Measurements from ENCODE around the gene THBS3. TPM values are rescaled to one million over a fixed set of nuclear protein-coding genes. Genes with fewer than 3 reads are reported as not detected.
A peak's percentile ranks its signal among the peaks of the same experiment; 100 is the strongest.

Gene THBS3
- total RNA-seq, 1 donor from 2014 or later: 118 TPM

GRCh38 chr1:155179112-155180031 lies 28.3 kb downstream of the THBS3 start:
- H3K27ac Mint-ChIP-seq (ENCODE audit: unreplicated experiment): no peak overlapping the region
- H3K4me3 Mint-ChIP-seq (ENCODE audit: unreplicated experiment): no peak overlapping the region
- TF ChIP-seq, protein P1, sequence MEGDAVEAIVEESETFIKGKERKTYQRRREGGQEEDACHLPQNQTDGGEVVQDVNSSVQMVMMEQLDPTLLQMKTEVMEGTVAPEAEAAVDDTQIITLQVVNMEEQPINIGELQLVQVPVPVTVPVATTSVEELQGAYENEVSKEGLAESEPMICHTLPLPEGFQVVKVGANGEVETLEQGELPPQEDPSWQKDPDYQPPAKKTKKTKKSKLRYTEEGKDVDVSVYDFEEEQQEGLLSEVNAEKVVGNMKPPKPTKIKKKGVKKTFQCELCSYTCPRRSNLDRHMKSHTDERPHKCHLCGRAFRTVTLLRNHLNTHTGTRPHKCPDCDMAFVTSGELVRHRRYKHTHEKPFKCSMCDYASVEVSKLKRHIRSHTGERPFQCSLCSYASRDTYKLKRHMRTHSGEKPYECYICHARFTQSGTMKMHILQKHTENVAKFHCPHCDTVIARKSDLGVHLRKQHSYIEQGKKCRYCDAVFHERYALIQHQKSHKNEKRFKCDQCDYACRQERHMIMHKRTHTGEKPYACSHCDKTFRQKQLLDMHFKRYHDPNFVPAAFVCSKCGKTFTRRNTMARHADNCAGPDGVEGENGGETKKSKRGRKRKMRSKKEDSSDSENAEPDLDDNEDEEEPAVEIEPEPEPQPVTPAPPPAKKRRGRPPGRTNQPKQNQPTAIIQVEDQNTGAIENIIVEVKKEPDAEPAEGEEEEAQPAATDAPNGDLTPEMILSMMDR (IDR thresholded peaks at IDR 0.05): no peak
- H3K9me3 Mint-ChIP-seq (ENCODE audit: low read depth): no peaks in the 10 kb centered on the region
- no peaks in the 10 kb centered on the region for H3K27me3 Mint-ChIP-seq (ENCODE audit: low read depth)
- peak; percentile 85 for DNase-seq (ENCODE audit: low spot score)
- peaks cover 23% of the 10 kb centered on the region for H3K36me3 Mint-ChIP-seq (ENCODE audit: low read depth)
- H3K4me1 Mint-ChIP-seq (ENCODE audit: low read depth): peaks cover 22% of the 10 kb centered on the region

GRCh38 chr1:155178441-155179111 lies 29.1 kb downstream of the THBS3 start:
- TF ChIP-seq, protein P1 (IDR thresholded peaks at IDR 0.05): no peak
- Mint-ChIP-seq H3K36me3 (ENCODE audit: low read depth) (peaks cover 22% of the 10 kb centered on the region), H3K27me3 (ENCODE audit: low read depth) (no peaks in the 10 kb centered on the region), H3K9me3 (ENCODE audit: low read depth) (no peaks in the 10 kb centered on the region), H3K4me3 (ENCODE audit: unreplicated experiment) (no peak overlapping the region), H3K4me1 (ENCODE audit: low read depth) (peaks cover 29% of the 10 kb centered on the region), H3K27ac (ENCODE audit: unreplicated experiment) (no peak overlapping the region)
- peak; percentile 69 for DNase-seq (ENCODE audit: low spot score)

- Mint-ChIP-seq H3K9me3 (ENCODE audit: low read depth) (no peaks in the 10 kb centered on the region), H3K36me3 (ENCODE audit: low read depth) (peaks cover 17% of the 10 kb centered on the region), H3K4me1 (ENCODE audit: low read depth) (peaks cover 35% of the 10 kb centered on the region), H3K27me3 (ENCODE audit: low read depth) (no peaks in the 10 kb centered on the region), H3K4me3 (ENCODE audit: unreplicated experiment) (no peak overlapping the region), H3K27ac (ENCODE audit: unreplicated experiment) (no peak overlapping the region)
- peak; percentile 51 for DNase-seq (ENCODE audit: low spot score)
- TF ChIP-seq, protein P1 (IDR thresholded peaks at IDR 0.05): no peak
Observed at GRCh38 chr1:155177918-155178281, 29.8 kb downstream of the THBS3 start.

GRCh38 chr1:155177192-155177917 lies 30.3 kb downstream of the THBS3 start:
- H3K27me3 Mint-ChIP-seq (ENCODE audit: low read depth): no peaks in the 10 kb centered on the region
- no peaks in the 10 kb centered on the region for H3K9me3 Mint-ChIP-seq (ENCODE audit: low read depth)
- DNase-seq (ENCODE audit: low spot score): peak; percentile 66
- H3K36me3 Mint-ChIP-seq (ENCODE audit: low read depth): peaks cover 17% of the 10 kb centered on the region
- no peak overlapping the region for H3K4me3 Mint-ChIP-seq (ENCODE audit: unreplicated experiment)
- TF ChIP-seq, protein P1 (IDR thresholded peaks at IDR 0.05): no peak
- H3K27ac Mint-ChIP-seq (ENCODE audit: unreplicated experiment): no peak overlapping the region
- peaks cover 37% of the 10 kb centered on the region for H3K4me1 Mint-ChIP-seq (ENCODE audit: low read depth)

DNA sequence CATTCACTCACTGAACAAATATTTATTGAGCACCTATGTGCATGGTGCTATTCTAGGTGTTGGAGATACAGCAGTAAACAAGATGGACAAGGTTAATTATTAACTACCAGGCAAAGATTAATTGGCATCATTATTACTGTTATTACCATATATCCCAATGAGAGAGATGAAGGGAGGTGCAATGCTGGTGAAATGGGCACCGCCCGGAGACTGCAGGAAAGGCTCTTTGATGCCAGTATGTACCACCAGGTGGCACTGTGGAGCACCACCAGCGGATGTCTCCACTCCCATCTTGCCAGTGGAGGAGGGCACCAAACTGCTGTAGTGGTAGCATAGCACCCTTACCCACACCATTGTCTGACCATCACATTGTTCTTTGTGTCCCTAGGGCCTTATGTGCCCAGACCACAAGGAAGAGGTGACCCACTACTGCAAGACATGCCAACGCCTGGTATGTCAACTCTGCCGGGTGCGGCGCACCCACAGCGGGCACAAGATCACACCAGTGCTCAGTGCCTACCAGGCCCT lies 31.1 kb downstream of the THBS3 start:
- no peak overlapping the region for H3K4me3 Mint-ChIP-seq (ENCODE audit: unreplicated experiment)
- no peaks in the 10 kb centered on the region for H3K27me3 Mint-ChIP-seq (ENCODE audit: low read depth)
- DNase-seq (ENCODE audit: low spot score): peak; percentile 80
- no peaks in the 10 kb centered on the region for H3K9me3 Mint-ChIP-seq (ENCODE audit: low read depth)
- TF ChIP-seq, protein P1 (IDR thresholded peaks at IDR 0.05): peak; percentile 89
- no peak overlapping the region for H3K27ac Mint-ChIP-seq (ENCODE audit: unreplicated experiment)
- peaks cover 44% of the 10 kb centered on the region for H3K4me1 Mint-ChIP-seq (ENCODE audit: low read depth)
- peaks cover 18% of the 10 kb centered on the region for H3K36me3 Mint-ChIP-seq (ENCODE audit: low read depth)
